AG04450 (cell line): ENCODE data around the gene CAMTA2. TPM values are rescaled to one million over a fixed set of nuclear protein-coding genes. Genes with fewer than 3 reads are reported as not detected.
A peak's percentile ranks its signal among the peaks of the same experiment; 100 is the strongest.

Experiments used
- CTCF ChIA-PET: fragments of 300-600, 350-600 bp; formaldehyde crosslinking; extraction: SDS; loops from one replicate; lab custom pipeline; 2022; ENCODE audit warnings: antibody characterized with exemption, inconsistent platforms; lab: Charles Lee
- POLR2A ChIA-PET: fragments of 350-600 bp; formaldehyde crosslinking; extraction: SDS; loops from one replicate; lab custom pipeline; 2021; ENCODE audit warnings: antibody characterized with exemption, inconsistent platforms; lab: Yijun Ruan, JAX
- DNase-seq: peaks from one replicate; pipeline ENCODE4 v3.0.0-alpha.2; 2011; ENCODE audit warnings: low read depth, low spot score
- H3K27ac ChIP-seq: one replicate; pipeline ENCODE4 v1.5.1; 2012; ENCODE audit warnings: low read depth, low read length, control low read depth
- H3K27me3 ChIP-seq: one replicate; pipeline ENCODE4 v1.6.0; 2012; ENCODE audit warnings: low read length; ENCODE audit not compliant: control insufficient read depth, insufficient read depth
- H3K4me3 ChIP-seq: 2 replicates; pipeline ENCODE4 v1.5.1; 2011; ENCODE audit warnings: mild to moderate bottlenecking, low read depth, low read length, control low read depth
- H3K9me3 ChIP-seq: 2 replicates; pipeline ENCODE4 v1.5.1; 2012; ENCODE audit warnings: low read length; ENCODE audit not compliant: control insufficient read depth, insufficient read depth
- polyA plus RNA-seq: library from polyadenylated mRNA; depleted of rRNA; stranded (reverse); fragments of >200 nt; gene quantifications from 2 replicates; pipeline ENCODE4 v1.2.3, GENCODE V29; 2011
- TF ChIP-seq, protein P1 (sequence below): IDR thresholded peaks from 2 replicates; pipeline ENCODE4 v1.5.1; 2011; ENCODE audit warnings: low read depth, low read length, control low read depth, inconsistent platforms

The CAMTA2 gene
- polyA plus RNA-seq, 1 experiment = 18.0 TPM

DNA sequence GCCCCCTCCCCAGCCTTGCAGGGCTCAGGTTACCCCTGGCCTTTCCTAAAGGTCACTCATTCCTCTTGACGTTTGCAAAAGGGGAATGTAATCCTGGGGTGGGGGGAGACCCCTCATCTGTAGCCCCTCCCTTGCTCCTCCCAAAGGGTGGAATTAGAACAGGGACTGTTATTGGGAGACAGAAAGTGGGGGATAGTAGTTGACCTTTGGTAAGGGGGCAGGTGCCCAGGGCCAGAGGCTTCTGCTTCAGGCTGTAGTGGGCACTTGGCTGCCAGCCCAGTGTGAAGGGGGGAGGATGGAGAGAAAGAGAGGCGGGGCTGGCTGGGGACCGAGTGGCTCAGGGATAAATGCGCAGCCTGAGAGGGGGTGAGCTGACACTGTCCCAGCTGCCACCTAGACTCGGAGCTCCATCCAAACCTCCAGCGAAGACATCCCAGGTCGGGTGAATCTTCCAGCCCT, 36.7 kb downstream of the CAMTA2 start, which contains the start of gene ENO3:
ENO3 (plus strand) TSS at position 374 of the 459 bp plus-strand sequence. CDS start 711 bp downstream, outside the sequence.
- peak within 1 kb of the TSS; percentile 48 for H3K4me3 ChIP-seq
- ChIA-PET CTCF (interaction anchor here (0.6 to 1.1 kb wide), 3 partner anchors 42 to 111 kb away, joined by 3 to 4 read pairs (median 3); no protein-coding TSS in a partner anchor), POLR2A (interaction anchor here (1.1 to 9.1 kb wide), 4 partner anchors 11 to 47 kb away, joined by 3 to 128 read pairs (median 12); partner anchors contain the start of genes KIF1C, RNF167, SLC25A11 and SPAG7)
- TF ChIP-seq, protein P1, sequence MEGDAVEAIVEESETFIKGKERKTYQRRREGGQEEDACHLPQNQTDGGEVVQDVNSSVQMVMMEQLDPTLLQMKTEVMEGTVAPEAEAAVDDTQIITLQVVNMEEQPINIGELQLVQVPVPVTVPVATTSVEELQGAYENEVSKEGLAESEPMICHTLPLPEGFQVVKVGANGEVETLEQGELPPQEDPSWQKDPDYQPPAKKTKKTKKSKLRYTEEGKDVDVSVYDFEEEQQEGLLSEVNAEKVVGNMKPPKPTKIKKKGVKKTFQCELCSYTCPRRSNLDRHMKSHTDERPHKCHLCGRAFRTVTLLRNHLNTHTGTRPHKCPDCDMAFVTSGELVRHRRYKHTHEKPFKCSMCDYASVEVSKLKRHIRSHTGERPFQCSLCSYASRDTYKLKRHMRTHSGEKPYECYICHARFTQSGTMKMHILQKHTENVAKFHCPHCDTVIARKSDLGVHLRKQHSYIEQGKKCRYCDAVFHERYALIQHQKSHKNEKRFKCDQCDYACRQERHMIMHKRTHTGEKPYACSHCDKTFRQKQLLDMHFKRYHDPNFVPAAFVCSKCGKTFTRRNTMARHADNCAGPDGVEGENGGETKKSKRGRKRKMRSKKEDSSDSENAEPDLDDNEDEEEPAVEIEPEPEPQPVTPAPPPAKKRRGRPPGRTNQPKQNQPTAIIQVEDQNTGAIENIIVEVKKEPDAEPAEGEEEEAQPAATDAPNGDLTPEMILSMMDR = no peak
- peaks cover 3% of the 10 kb centered on the region; the same call in 1 of the 2 replicates for H3K9me3 ChIP-seq
- no peak for DNase-seq
- H3K27ac ChIP-seq = peak within 1 kb of the TSS; percentile 91
- H3K27me3 ChIP-seq = no peaks in the 10 kb centered on the region

DNA sequence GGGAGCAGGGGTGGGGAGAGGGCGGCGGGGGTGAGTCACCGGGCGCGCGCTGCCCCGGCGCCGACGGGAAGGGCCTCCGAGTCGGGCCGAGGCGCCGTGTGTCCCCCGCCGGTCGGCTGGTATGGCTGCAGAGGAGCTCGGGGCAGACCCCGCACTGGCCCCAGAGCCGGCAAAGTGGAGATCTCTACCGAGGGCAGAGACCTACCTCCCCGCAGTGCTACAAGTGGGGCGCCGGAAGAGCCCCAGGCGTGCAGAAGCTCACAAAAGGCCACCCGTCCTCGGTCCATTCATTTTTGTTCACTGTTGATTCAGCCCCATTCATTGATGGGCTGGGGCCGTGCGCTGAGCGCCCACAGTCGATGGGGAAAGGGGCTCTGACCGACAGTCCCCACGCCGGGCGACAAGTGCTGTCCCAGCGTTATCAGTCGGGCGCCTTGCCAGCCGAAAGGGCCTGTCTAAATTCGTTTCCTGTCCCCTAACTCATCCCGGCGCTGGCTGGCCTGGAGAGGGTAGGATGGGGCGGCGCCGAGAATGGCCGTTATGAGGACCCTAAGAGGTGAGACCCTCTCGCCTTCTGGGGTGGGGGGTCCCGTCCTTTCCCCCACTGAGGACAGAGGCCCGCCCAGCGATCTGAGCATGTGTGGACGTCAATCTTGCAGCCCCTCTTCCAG, 37.3 kb downstream of the CAMTA2 start:
- Histone ChIP-seq H3K27me3 (no peaks in the 10 kb centered on the region), H3K4me3 (peak overlapping the region; percentile 48), H3K27ac (peak overlapping the region; percentile 91), H3K9me3 (peaks cover 3% of the 10 kb centered on the region; the same call in 1 of the 2 replicates)
- ChIA-PET POLR2A (interaction anchor here (1.1 to 9.1 kb wide), 3 partner anchors 11 to 48 kb away, joined by 3 to 128 read pairs (median 18); partner anchors contain the start of genes KIF1C, RNF167, SLC25A11 and SPAG7), CTCF (no interaction called here)
- TF ChIP-seq, protein P1 = no peak
- DNase-seq = no peak

DNA sequence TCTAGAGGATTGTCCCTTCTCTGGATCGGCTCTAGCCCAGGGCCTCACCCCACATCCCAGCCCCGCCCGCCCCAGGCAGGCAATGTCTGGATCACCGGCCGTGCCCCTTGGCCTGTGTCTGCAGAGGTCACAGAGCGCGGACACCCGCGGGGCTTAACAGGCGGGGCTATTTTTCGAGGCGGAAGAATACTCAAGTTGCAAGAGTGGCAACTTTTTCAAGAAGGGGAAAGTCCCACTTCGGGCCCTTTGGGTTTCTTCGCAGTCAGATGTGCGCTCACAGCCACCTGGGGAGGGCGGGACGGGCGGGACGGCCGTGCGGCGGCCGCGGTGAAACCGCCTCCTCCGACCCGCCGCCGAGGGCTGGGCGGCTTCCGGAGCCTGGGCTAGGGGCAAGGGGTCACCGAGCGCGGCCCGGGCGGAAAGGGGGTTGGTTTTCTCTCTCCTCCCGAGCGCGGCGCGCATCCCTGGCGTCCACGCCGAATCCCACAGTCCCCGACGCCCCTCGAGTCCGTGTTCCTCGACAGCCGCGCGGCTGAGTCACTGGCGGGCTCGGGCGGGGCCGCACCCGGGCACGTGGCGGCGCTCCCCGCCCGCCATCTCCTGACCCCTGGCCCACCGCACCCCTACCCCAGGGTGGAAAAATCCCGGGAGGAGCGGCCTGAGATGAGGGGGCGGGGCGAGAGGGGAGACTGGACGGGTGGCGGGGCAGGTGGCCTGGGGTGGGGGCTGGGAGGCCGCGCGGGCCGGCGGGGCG, 38.0 kb downstream of the CAMTA2 start:
- TF ChIP-seq, protein P1 = no peak
- Histone ChIP-seq H3K4me3 (peak overlapping the region; percentile 99), H3K9me3 (peaks cover 3% of the 10 kb centered on the region; the same call in 1 of the 2 replicates), H3K27me3 (no peaks in the 10 kb centered on the region), H3K27ac (peak overlapping the region; percentile 91)
- no peak for DNase-seq
- POLR2A ChIA-PET = interaction anchor here (1.1 to 9.1 kb wide), 3 partner anchors 10 to 49 kb away, joined by 3 to 128 read pairs (median 18); partner anchors contain the start of genes KIF1C, RNF167, SLC25A11 and SPAG7
- CTCF ChIA-PET = no interaction called here

DNA sequence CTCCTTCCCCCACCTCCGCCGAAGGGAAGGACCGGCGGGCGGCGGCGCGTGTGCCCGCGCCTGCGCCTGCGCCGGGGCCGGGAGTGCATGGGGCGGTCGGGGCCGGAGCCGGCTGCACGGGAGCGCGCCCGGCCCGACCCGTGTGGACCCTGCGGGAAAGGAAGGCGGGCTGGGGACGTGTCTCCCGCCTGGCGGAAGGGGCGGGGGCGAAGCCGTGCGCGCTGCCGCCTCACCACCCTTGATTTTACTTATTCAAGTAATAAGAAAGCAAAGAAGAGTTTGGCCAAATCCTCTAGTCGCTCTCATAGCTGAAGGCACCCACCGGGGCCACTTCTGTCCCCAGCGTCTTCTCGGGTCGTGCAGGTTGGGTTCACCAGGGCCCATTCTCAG, 38.5 kb downstream of the CAMTA2 start:
- POLR2A ChIA-PET = interaction anchor here (1.8 to 9.1 kb wide), 3 partner anchors 9 to 49 kb away, joined by 11 to 128 read pairs (median 18); partner anchors contain the start of genes INCA1, KIF1C, RNF167 and SLC25A11
- CTCF ChIA-PET = no interaction called here
- no peaks in the 10 kb centered on the region for H3K27me3 ChIP-seq
- peak overlapping the region; percentile 91 for H3K27ac ChIP-seq
- DNase-seq = no peak
- peak overlapping the region; percentile 99 for H3K4me3 ChIP-seq
- peaks cover 3% of the 10 kb centered on the region; the same call in 1 of the 2 replicates for H3K9me3 ChIP-seq
- TF ChIP-seq, protein P1 = no peak
